Non-pigmented ciliary epithelial cell (primary cell): ENCODE data around the gene GPR162.

Source experiments
- DNase-seq: peaks from one replicate; pipeline ENCODE4 v3.0.0-alpha.2; 2010; ENCODE audit warnings: low read depth

The GPR162 gene

DNA sequence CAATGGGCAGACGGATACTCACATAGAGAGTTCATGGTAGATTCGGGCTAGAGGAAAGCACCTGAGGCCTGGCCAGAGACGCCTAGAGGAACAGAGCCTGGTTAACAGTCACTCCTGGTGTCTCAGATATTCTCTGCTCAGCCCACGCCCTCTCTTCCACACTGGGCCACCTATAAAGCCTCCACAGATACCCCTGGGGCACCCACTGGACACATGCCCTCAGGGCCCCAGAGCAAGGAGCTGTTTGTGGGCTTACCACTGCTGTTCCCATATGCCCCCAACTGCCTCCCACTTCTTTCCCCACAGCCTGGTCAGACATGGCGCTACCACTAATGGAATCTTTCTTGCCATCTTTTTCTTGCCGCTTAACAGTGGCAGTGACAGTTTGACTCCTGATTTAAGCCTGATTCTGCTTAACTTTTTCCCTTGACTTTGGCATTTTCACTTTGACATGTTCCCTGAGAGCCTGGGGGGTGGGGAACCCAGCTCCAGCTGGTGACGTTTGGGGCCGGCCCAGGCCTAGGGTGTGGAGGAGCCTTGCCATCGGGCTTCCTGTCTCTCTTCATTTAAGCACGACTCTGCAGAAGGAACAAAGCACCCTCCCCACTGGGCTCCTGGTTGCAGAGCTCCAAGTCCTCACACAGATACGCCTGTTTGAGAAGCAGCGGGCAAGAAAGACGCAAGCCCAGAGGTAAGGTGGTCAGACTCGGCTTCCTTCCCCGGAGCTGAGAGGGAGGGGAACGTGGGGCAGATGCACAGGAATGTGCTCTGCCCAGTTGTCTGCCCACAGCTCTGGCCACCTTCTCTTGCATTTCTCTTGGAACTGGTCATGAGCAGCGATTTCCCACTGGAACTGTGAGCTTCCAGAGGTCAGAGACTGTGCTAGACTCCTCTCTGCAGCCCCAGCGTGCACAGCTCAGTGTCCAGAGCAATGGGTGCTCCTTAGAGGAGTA is 32.4 kb upstream of the GPR162 start, which contains the start of gene CD4:
Gene CD4 (plus strand): TSS at position 557 of the 953 bp plus-strand sequence. CDS start 10,611 bp downstream, outside the sequence.
- DNase-seq, result no peak

DNA sequence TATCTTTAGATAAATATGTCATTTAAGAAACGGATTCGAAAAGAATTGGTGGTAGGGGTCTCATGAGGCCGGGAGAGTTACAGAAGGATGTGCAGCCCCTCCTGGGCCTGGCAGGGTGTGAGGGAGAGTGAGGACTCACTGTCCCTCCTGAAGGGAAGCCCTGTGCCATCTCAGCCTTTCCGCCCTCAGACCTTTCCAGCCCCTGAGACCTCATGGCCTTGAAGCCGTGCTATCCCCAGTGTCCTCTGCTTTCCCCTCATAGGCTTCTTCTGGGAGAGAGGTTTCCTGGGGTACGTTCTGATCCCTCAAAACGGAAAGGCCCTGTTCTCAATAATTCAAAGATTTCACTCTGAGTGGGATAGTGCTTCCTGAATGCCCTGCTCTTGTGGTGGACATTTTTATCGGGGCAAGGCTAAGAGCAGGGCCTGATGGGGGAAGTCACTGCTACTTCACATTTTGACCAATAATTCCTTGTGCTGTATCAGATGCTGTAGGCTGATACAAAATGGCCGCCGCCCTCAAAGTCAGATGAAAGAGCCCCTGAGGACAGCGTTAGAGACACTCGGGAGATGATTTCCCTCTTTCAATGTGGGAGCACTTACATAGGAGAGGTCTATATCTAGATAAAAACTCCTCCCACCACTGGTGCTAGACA is 31.0 kb upstream of the GPR162 start:
- no peak for DNase-seq

DNA sequence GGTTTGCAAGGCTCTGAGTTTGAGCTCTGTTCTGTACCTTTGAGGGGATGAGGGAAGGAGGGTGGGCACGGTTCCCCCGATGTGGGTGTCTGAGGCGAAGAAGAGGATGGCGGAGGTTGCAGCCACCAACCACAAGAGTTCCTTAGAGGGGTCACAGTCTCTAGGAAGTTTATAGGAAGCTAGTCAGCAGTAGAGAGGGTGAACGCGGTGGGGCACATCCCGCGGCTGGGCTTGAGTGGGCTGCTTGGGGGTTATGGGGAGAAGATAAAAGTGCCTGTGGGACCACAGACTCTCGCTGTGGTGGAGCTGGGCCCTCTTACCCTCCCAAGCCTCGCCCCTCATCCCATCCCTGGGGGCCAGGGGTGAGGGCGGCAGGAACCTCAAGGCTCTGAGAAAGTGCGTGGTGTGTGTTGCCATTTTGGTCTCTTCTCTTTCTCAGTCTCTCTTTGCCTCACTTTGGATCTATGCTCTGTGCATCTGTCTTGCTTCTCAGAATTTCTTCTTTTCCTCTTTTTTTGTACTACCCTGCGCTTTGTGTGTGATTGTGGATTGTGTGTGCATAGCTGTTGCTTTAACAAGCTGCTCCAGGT is 29.6 kb upstream of the GPR162 start:
- no peak for DNase-seq

DNA sequence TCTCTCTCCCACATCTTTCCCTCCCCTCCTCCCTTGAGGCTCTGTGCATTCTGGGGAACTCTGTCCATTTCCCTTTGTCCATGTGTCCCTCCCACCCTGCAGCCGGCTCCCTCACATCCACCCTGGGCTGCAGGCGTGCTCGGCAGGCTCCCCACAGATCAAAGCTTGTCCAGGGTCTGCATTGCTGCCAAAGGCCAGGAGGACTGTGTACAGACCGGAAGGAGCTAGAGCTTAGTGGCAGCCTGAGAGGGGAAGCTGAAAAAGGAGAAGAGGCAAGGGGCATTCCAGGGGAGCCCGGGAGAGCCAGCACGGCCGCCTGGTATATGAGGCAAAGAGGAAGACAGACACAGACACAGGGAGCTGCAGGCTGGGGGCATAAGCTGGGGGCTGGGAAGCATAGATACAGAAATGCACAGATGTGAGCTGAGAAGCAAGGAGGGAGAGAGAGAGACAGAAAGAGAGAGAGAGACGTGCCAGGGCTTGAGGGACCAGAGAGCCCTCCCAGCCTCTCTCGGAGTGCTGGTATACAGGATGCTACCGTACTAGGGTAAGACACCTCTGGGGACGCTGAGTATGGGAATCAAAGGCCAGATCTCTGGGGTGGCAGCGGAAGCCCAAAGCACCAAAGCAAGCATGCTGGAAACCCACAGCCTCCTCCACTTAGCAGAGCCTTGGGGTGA is 29.0 kb upstream of the GPR162 start:
- DNase-seq, result no peak

- no peak for DNase-seq
Measured at GRCh38 chr12:6795088-6795487, 26.5 kb upstream of the GPR162 start.

GRCh38 chr12:6796576-6796975 is 25.0 kb upstream of the GPR162 start:
- DNase-seq, result no peak

DNA sequence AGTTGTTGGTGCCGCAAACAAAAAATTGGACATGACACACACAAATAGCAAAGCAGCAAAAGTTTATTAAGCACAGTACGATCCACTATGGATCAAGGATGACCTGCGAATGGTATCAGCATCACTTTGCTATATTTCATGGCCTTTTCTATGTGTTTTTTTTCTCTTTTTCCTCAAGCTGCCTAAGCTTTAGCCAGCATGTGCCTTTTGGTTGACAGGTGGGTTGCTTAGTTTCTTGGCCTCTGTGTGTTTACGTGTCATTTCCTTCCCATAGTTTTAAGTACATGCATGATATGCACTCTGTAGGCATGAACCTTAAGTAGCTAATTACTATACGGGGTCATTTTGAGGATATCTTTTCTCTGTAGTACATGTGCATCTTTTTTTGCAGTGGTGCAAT is 22.5 kb upstream of the GPR162 start:
- DNase-seq, result no peak

GRCh38 chr12:6807170-6807569 is 14.5 kb upstream of the GPR162 start:
- DNase-seq, result no peak

GRCh38 chr12:6809056-6809455 is 12.6 kb upstream of the GPR162 start:
- DNase-seq, result no peak

DNA sequence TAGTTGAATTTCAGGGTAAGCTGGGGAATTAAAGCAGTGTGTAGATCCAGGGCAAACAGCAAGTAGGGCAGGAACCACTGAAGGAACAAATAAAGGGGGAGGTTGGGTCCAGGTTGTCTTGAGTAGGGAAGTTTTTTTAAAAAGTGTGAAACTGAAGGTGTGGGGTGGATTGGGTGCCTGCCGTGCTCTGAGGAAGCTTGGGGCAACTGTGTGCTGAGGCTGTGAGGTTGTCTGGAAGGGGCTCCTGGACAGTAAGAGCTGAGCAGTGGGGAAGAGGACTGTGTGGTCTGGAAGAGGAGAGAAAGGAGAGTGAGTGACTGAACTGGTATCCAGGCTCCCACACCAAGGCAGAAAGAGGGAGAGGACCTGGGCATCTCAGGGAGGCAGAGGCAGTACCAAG is 10.9 kb upstream of the GPR162 start:
- DNase-seq, result no peak

DNA sequence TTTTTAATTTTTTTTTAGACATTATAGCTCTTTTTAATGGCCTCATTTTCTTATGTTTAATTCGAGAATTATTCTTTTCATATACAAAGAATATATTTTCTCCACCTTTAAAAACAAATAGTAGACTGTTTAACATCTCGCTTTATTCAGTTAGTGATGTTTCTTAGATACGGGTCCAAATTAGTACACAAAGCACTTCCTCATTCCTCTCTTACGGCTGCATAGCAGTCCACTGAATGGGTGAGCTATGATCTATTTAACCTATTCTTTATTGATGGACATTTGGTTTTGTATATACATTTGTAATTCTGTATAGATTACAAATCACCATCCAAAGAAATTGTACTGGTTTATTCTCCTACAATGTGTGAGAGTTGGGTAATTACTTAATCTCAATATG is 8.3 kb upstream of the GPR162 start:
- no peak for DNase-seq

DNA sequence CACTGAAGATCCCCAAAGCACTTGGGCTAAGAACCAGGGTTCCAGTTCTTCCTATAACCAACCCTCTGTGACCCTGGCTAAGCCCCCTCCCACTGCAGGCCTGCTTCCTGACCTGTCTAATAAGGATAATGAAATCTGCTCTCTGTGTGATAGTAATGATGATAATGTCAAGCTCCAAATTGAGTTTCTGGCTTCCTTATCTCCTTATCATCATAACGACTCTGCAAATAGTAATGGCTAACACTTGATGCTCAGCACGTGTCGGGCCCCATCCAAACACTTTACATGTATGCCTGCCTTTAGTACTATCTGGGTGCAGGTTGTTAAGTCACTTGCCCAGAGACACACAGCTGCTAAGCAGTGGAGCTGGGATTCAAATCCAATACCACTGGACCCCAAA is 5.0 kb upstream of the GPR162 start:
- no peak for DNase-seq

DNA sequence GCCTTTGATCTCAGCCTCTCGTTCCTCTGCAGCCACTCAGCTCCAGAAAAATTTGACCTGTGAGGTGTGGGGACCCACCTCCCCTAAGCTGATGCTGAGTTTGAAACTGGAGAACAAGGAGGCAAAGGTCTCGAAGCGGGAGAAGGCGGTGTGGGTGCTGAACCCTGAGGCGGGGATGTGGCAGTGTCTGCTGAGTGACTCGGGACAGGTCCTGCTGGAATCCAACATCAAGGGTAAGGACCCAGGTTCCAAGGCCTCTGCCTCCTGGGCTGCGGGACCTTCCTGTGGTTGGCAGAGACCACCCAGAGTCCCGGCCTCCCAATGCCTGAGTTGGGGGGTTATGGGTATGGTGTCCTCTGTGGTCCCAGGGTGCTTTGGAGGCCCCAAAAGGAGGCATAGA is 4.5 kb upstream of the GPR162 start:
- DNase-seq, result no peak

DNA sequence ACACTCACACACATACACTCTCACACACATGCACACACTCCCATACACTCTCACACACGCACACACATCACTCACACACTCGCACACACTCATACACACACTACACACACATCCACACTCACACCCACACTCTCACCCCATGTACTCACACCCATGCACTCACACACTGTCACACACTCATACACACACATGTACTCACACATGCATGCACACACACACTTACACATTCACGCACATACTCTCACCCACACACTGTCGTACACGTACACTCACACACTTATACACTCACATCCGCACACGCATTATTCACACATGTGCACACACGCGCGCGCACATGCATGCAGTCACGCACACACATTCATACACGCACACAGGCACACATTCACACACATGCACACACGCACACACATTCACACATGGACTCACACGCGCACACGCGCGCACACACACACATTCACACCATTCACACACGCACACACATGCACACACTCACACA is 3.9 kb upstream of the GPR162 start:
- no peak for DNase-seq

- DNase-seq, result no peak
Measured at GRCh38 chr12:6818222-6818621, 3.4 kb upstream of the GPR162 start.

GRCh38 chr12:6818645-6819044 is 3.0 kb upstream of the GPR162 start:
- no peak for DNase-seq

DNA sequence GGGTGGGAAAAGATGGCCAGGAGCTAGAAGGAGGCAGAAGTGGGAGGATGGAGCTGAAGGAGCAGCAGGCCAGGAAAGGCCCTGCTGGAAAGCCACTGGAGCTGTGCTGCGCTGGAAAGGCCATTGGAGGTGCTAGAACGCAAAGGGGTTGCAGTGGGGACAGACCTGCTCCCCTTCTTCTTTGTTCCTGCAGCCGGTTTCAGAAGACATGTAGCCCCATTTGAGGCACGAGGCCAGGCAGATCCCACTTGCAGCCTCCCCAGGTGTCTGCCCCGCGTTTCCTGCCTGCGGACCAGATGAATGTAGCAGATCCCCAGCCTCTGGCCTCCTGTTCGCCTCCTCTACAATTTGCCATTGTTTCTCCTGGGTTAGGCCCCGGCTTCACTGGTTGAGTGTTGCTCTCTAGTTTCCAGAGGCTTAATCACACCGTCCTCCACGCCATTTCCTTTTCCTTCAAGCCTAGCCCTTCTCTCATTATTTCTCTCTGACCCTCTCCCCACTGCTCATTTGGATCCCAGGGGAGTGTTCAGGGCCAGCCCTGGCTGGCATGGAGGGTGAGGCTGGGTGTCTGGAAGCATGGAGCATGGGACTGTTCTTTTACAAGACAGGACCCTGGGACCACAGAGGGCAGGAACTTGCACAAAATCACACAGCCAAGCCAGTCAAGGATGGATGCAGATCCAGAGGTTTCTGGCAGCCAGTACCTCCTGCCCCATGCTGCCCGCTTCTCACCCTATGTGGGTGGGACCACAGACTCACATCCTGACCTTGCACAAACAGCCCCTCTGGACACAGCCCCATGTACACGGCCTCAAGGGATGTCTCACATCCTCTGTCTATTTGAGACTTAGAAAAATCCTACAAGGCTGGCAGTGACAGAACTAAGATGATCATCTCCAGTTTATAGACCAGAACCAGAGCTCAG is 2.3 kb upstream of the GPR162 start:
- DNase-seq, result no peak

DNA sequence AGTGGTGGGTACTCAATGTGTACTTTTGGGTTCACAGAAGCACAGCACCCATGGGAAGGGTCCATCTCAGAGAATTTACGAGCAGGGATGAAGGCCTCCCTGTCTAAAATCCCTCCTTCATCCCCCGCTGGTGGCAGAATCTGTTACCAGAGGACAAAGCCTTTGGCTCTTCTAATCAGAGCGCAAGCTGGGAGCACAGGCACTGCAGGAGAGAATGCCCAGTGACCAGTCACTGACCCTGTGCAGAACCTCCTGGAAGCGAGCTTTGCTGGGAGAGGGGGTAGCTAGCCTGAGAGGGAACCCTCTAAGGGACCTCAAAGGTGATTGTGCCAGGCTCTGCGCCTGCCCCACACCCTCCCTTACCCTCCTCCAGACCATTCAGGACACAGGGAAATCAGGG is 1.5 kb upstream of the GPR162 start:
- no peak for DNase-seq

GRCh38 chr12:6822426-6823135 is 960 bp downstream of the GPR162 start:
- no peak for DNase-seq
